Measurements from ENCODE around the gene GPC6.

Gene GPC6

GRCh38 chr13:94232956-94233355 lies 1006.3 kb downstream of the GPC6 start:
- no peak for DNase-seq

GRCh38 chr13:94233401-94233800 lies 1006.8 kb downstream of the GPC6 start:
- DNase-seq, result no peak

- DNase-seq, result no peak
Observed at GRCh38 chr13:94233837-94234236, 1007.2 kb downstream of the GPC6 start.

DNA sequence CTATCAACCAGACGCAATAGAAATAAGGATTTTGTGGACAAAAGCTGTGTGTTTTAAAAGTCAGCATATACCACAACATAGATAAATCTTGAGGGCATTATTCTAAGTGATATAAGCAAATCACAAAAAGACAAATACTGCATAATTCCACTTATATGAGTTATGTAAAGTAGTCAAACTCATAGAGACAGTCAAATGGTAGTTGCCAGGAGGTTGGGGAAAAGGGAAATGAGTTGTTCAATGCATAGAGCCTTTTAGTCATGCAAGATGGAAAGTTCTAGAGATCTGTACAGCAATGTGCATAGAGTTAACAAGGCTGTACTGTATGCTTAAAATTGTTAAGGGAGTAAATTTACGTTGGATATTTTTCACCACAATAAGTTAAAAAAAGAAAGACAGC lies 1008.1 kb downstream of the GPC6 start:
- DNase-seq, result no peak

DNA sequence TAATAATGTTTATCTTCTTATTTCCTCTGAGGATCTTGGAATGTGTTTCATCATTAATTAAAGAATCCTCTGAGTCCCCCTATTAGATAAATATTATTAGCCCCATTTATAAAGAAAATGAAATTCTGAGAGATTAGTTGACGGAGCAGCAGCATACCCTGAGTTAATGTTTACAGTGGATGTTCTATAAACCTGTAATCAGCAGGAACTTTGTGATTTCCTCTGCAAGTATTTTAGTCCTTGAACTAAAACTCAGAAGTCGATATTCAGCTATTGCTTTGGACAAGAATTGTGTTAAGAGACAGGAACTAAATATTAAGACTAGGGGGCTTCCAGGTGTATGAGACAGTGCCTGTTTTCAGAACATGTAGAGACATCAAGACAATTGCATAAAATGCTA lies 1009.5 kb downstream of the GPC6 start:
- no peak for DNase-seq

DNA sequence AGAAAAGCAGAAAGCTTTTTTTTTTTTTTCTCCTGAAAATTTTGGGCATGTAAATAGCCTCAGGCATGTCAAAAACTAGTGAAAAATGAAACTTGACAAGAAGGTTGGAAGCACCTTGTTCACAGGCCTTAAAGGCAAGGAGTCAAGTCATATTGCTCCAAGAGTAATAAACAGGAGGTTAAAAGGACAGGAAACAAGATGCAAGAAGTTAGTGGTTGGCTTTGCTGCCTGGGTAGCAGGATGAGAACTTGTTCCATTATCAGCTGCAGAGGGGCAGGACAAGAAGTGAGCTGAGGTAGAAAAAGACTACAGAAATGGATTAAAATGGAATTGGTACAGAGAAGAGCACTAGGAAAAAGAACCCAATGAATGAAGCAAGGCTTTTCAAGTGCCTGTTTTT lies 1010.3 kb downstream of the GPC6 start:
- no peak for DNase-seq

- no peak for DNase-seq
Observed at GRCh38 chr13:94239135-94239534, 1012.5 kb downstream of the GPC6 start.

DNA sequence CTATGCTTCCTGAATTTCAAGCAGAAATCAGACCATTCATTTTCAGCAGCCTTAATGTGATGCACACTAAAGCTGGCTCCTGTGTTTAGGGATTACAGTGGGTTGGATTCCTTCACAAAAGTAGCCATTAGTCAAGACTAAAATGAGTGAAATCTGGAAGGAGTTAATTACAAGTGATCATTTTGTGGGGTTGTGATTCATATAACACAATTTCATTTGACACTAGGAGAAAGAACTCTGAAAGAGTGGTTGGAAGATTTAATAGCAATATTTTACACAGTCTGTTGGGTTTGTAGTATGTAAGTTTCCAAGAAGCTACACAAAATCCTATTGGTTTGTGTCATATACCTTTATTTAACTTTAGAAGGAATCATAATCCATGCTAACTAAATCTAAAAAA lies 1015.9 kb downstream of the GPC6 start:
- DNase-seq, result no peak

- no peak for DNase-seq
Observed at GRCh38 chr13:94243551-94243950, 1016.9 kb downstream of the GPC6 start.

- no peak for DNase-seq
Observed at GRCh38 chr13:94246495-94246894, 1019.9 kb downstream of the GPC6 start.

GRCh38 chr13:94247890-94248289 lies 1021.3 kb downstream of the GPC6 start:
- DNase-seq, result no peak

- DNase-seq, result no peak
Observed at GRCh38 chr13:94248454-94249228, 1022.0 kb downstream of the GPC6 start.

GRCh38 chr13:94249512-94249911 lies 1022.9 kb downstream of the GPC6 start:
- DNase-seq, result no peak

GRCh38 chr13:94251831-94252608 lies 1025.4 kb downstream of the GPC6 start:
- no peak for DNase-seq

- DNase-seq, result no peak
Observed at GRCh38 chr13:94254737-94255136, 1028.1 kb downstream of the GPC6 start.

DNA sequence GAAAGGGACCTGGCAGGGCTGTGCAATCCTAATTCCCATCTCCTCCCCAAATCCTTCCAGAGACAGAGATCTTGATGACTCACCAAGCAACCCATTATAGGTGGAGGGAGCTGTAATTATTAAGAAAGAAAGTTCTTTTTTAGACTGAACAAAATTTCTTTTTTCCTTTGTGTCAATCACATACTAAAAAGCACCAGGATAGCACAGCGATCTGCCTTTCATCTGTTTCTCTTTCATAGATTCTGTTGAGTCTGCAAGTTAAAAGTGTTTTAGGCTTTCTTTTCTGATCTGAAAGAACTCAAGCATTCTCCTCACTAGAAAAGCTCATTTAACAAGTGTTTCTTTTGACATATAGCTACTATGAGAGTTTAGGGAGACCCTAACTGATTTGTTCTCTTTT lies 1030.1 kb downstream of the GPC6 start:
- DNase-seq, result no peak

GRCh38 chr13:94259984-94260383 lies 1033.4 kb downstream of the GPC6 start:
- no peak for DNase-seq

GRCh38 chr13:94261163-94261562 lies 1034.6 kb downstream of the GPC6 start:
- no peak for DNase-seq

GRCh38 chr13:94263038-94263437 lies 1036.4 kb downstream of the GPC6 start:
- DNase-seq, result no peak

- DNase-seq, result no peak
Observed at GRCh38 chr13:94267581-94268366, 1041.2 kb downstream of the GPC6 start.

DNA sequence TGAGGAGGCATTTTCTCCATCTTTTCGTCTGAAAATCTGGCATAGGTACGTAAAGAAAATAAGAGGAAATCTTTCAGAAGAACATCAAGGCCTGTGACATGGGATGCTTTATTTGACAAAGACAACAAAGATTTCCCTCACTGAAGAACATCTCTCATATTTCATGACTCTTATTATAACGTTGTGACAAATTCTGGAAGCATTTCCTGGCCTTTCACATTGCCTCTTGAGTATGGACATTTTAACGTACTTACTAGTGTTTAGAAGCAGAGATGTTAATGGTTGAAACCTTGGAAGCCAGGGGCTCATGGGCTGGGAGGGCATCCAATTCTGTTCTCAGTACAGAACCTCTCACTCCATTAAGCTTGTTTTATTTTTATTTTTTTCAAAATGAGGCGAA lies 1042.1 kb downstream of the GPC6 start:
- DNase-seq, result no peak

- DNase-seq, result no peak
Observed at GRCh38 chr13:94269557-94269956, 1043.0 kb downstream of the GPC6 start.

GRCh38 chr13:94270556-94270955 lies 1043.9 kb downstream of the GPC6 start:
- no peak for DNase-seq

GRCh38 chr13:94272038-94272437 lies 1045.4 kb downstream of the GPC6 start:
- DNase-seq, result no peak

Data from effector CD8-positive, alpha-beta T cell (primary cell).